ENCODE data around the gene BCORL1. TPM values are rescaled to one million over a fixed set of nuclear protein-coding genes. Genes with fewer than 3 reads are reported as not detected.

Gene BCORL1
- total RNA-seq, 2 donors from 2014 or later, result 8.5 to 22.3 TPM

DNA sequence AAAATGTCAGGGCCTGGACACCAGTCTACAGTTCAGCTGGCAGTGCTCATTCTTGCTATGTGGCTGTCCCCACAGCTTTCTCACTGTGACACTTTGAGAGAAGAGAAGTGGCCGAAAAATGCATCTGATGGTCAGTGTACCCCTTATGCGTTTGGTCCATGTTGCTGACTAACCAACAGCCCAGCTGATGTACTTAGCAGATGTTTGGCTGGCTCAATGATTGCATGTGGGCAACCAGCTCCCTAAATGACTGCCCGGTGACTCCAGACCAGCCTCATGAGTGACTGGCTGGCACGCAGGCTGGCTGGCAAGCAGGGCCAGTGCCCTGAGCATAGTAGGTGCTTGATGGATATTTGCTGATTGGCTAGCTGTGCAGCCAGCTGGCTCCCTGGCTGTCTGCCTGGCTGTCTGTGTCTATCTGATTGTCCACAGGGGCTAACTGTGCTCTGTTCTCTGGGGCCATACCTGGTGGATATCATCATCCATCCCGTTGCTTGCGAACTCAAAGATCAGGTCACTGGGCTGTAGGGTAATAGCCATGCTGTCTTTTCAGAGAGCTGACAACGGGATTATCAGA is 98.4 kb downstream of the BCORL1 start:
- Histone ChIP-seq H3K9me3 (no peaks in the 10 kb centered on the region), H3K4me1 (ENCODE audit: control insufficient read depth in 1 of 2, low read depth in 2 of 2) (peaks cover 4 to 13% of the 10 kb centered on the region in 2 donors), H3K36me3 (no peaks in the 10 kb centered on the region), H3K27ac (peak overlapping the region in 1 of 2 donors; percentile 53), H3K27me3 (replicated peaks; ENCODE audit: insufficient read depth) (no peaks in the 10 kb centered on the region), H3K4me3 (no peak overlapping the region)
- no peak for DNase-seq (ENCODE audit: low spot score)
- ATAC-seq (ENCODE audit: insufficient number of reproducible peaks, low FRiP score, low read depth), result no peak
- TF ChIP-seq, protein P1, sequence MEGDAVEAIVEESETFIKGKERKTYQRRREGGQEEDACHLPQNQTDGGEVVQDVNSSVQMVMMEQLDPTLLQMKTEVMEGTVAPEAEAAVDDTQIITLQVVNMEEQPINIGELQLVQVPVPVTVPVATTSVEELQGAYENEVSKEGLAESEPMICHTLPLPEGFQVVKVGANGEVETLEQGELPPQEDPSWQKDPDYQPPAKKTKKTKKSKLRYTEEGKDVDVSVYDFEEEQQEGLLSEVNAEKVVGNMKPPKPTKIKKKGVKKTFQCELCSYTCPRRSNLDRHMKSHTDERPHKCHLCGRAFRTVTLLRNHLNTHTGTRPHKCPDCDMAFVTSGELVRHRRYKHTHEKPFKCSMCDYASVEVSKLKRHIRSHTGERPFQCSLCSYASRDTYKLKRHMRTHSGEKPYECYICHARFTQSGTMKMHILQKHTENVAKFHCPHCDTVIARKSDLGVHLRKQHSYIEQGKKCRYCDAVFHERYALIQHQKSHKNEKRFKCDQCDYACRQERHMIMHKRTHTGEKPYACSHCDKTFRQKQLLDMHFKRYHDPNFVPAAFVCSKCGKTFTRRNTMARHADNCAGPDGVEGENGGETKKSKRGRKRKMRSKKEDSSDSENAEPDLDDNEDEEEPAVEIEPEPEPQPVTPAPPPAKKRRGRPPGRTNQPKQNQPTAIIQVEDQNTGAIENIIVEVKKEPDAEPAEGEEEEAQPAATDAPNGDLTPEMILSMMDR (IDR thresholded peaks at IDR 0.05), result no peak

DNA sequence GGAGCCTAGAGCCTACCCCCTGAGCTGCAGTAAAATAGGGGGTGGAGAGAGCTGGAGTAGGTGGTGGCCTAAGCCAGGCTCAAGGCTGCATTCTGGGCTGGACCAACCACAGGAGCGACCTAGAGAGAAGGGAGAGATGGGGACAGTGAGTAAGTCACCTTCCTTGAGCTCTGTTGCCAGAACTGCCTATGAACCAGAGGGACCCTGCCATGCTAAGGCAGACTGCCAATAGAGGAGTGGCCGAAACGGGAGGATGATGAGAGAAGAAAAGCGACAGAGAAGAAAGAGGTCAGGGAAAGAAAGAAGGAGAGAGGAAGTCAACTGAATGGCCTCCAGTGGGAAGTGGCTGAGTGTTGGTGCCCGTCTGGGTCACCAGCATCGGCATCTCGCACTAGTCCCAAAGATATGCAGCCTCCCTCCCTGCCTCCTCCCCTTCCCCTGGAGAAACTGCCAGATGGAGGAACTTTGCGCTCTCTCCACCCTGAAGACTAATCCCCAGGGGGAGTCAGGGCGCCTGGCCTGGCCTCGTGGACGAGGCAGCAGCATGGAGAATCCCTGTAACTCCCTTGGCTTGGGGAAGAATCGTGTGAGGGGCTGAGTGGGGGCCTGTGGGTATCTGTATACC is 99.1 kb downstream of the BCORL1 start:
- TF ChIP-seq, protein P1 (IDR thresholded peaks at IDR 0.05), result no peak
- peak overlapping the region in 1 of 2 donors; percentile 53 for H3K27ac ChIP-seq
- ATAC-seq (ENCODE audit: insufficient number of reproducible peaks, low FRiP score, low read depth), result no peak
- peaks cover 4 to 13% of the 10 kb centered on the region in 2 donors for H3K4me1 ChIP-seq (ENCODE audit: control insufficient read depth in 1 of 2, low read depth in 2 of 2)
- no peaks in the 10 kb centered on the region for H3K36me3 ChIP-seq
- no peaks in the 10 kb centered on the region for H3K27me3 ChIP-seq (replicated peaks; ENCODE audit: insufficient read depth)
- H3K9me3 ChIP-seq, result no peaks in the 10 kb centered on the region
- H3K4me3 ChIP-seq, result no peak overlapping the region
- DNase-seq (ENCODE audit: low spot score), result no peak

DNA sequence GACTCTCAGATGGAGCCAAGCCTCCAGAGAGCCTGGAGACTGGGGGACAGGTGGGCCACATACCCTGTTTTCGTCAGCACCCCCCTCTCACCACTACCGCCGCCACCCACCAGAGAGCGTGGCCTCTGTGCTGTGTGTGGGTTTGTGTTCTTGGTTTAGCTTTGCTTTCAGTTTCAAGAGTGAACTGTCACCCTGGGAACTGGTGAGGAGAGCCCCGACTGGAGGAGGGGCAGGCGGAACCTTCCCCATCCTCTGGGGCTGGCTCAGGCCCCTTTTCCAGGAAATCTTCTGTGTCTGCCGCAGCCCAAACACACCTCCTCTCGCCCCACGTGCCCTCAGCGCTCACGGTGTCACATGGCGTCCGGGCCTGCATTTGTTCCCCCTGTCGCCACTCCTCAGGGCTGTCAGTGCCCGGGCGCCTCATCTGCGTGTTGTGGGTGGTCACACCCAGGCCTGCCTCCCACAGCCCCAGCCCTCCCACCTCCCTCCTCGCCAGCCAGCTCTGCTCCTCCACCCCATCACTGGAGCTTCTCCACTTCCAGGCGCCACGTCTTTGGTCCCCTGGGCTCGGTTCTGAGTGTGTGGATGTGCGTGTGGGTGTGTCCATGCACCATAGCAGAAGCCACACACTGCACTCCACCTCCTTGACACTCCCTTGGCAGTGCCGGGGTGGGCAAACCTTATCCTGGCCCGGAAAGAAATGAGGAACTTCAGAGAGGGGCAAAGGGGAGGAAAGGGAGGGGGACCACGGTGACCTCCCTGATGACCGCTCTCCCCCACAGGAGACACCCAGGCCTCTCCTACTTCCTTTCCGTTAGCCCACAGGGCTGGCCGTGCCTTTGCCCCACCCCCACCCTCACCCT is 100.0 kb downstream of the BCORL1 start:
- H3K4me1 ChIP-seq (ENCODE audit: control insufficient read depth in 1 of 2, low read depth in 2 of 2), result peaks cover 4 to 13% of the 10 kb centered on the region in 2 donors
- H3K27ac ChIP-seq, result peak overlapping the region in 1 of 2 donors; percentile 53
- no peaks in the 10 kb centered on the region for H3K27me3 ChIP-seq (replicated peaks; ENCODE audit: insufficient read depth)
- H3K4me3 ChIP-seq, result peak overlapping the region; percentile 23
- ATAC-seq (ENCODE audit: insufficient number of reproducible peaks, low FRiP score, low read depth), result no peak
- no peaks in the 10 kb centered on the region for H3K36me3 ChIP-seq
- TF ChIP-seq, protein P1 (IDR thresholded peaks at IDR 0.05), result no peak
- no peak for DNase-seq (ENCODE audit: low spot score)
- no peaks in the 10 kb centered on the region for H3K9me3 ChIP-seq

DNA sequence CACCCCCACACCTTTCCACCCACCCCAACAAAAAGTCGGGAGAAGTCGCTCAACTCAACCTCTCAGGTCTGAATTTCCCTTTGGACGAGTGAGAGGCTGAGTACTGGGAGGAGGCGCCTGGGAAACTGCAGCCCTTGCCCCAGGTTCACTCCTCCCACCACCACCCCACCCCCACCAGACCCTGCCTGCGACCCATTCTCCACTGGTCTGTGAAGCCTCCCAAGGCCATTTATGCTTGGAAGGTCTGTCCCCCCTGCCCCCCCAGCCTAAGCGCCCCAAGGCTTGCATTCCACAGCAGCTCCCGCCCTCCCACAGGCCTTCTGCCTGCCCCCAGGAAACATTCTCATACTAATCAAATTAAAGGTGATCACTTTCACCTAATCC is 100.7 kb downstream of the BCORL1 start:
- no peak overlapping the region for H3K27ac ChIP-seq

More for the DNA sequence above, 100.7 kb downstream of the BCORL1 start:
- no peaks in the 10 kb centered on the region for H3K9me3 ChIP-seq
- no peaks in the 10 kb centered on the region for H3K36me3 ChIP-seq
- ATAC-seq (ENCODE audit: insufficient number of reproducible peaks, low FRiP score, low read depth), result no peak
- TF ChIP-seq, protein P1 (IDR thresholded peaks at IDR 0.05), result no peak
- DNase-seq (ENCODE audit: low spot score), result no peak
- no peaks in the 10 kb centered on the region for H3K27me3 ChIP-seq (replicated peaks; ENCODE audit: insufficient read depth)
- H3K4me1 ChIP-seq (ENCODE audit: control insufficient read depth in 1 of 2, low read depth in 2 of 2), result peaks cover 4 to 13% of the 10 kb centered on the region in 2 donors
- H3K4me3 ChIP-seq, result no peak overlapping the region
